Nephron progenitor cell (in vitro differentiated cells): ENCODE data around the gene AQP9.
"Not testable (repeated sequence)": the region's sequence is repeated elsewhere in the genome, so short reads cannot be mapped to it uniquely, and the experiment has no call there.

Experiments used
- DNase-seq: peaks from one replicate; pipeline ENCODE4 v3.0.0; 2021
- H3K27ac Mint-ChIP-seq: 2 replicates; pipeline ENCODE4 v1.8.0; 2021; ENCODE audit warnings: mild to moderate bottlenecking, moderate library complexity, mixed read lengths
- H3K27me3 Mint-ChIP-seq: 2 replicates; pipeline ENCODE4 v1.8.0; 2021; ENCODE audit warnings: mild to moderate bottlenecking, low read depth, mixed read lengths; ENCODE audit not compliant: poor library complexity
- H3K36me3 Mint-ChIP-seq: 2 replicates; pipeline ENCODE4 v1.8.0; 2021; ENCODE audit warnings: low read depth, mixed read lengths
- H3K4me1 Mint-ChIP-seq: 2 replicates; pipeline ENCODE4 v1.8.0; 2021; ENCODE audit warnings: mixed read lengths
- H3K4me3 Mint-ChIP-seq: 2 replicates; pipeline ENCODE4 v1.8.0; 2021; ENCODE audit warnings: mild to moderate bottlenecking, moderate library complexity, mixed read lengths
- H3K9me3 Mint-ChIP-seq: 2 replicates; pipeline ENCODE4 v1.8.0; 2021; ENCODE audit warnings: mild to moderate bottlenecking, moderate library complexity, mixed read lengths
- TF ChIP-seq, protein P1 (sequence below): fragments of 200-600 bp; sonication (generic); IDR thresholded peaks from 2 replicates; pipeline ENCODE4 v1.5.0; 2021; ENCODE audit warnings: antibody characterized with exemption

The AQP9 gene

GRCh38 chr15:58203537-58203936 is 65.4 kb downstream of the AQP9 start:
- H3K36me3 Mint-ChIP-seq = no peaks in the 10 kb centered on the region
- peaks cover 4% of the 10 kb centered on the region for H3K27me3 Mint-ChIP-seq
- no peaks in the 10 kb centered on the region for H3K9me3 Mint-ChIP-seq
- no peaks in the 10 kb centered on the region for H3K4me1 Mint-ChIP-seq
- TF ChIP-seq, protein P1, sequence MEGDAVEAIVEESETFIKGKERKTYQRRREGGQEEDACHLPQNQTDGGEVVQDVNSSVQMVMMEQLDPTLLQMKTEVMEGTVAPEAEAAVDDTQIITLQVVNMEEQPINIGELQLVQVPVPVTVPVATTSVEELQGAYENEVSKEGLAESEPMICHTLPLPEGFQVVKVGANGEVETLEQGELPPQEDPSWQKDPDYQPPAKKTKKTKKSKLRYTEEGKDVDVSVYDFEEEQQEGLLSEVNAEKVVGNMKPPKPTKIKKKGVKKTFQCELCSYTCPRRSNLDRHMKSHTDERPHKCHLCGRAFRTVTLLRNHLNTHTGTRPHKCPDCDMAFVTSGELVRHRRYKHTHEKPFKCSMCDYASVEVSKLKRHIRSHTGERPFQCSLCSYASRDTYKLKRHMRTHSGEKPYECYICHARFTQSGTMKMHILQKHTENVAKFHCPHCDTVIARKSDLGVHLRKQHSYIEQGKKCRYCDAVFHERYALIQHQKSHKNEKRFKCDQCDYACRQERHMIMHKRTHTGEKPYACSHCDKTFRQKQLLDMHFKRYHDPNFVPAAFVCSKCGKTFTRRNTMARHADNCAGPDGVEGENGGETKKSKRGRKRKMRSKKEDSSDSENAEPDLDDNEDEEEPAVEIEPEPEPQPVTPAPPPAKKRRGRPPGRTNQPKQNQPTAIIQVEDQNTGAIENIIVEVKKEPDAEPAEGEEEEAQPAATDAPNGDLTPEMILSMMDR = no peak
- no peak overlapping the region for H3K4me3 Mint-ChIP-seq
- no peak for DNase-seq
- H3K27ac Mint-ChIP-seq = no peak overlapping the region

- Mint-ChIP-seq H3K27ac (no peak overlapping the region), H3K9me3 (no peaks in the 10 kb centered on the region), H3K4me3 (no peak overlapping the region), H3K27me3 (peaks cover 4% of the 10 kb centered on the region), H3K36me3 (no peaks in the 10 kb centered on the region), H3K4me1 (no peaks in the 10 kb centered on the region)
- TF ChIP-seq, protein P1 = no peak
- DNase-seq = no peak
These were observed 68.0 kb downstream of the AQP9 start for GRCh38 chr15:58206151-58206550.

GRCh38 chr15:58208217-58208616 is 70.0 kb downstream of the AQP9 start:
- H3K4me3 Mint-ChIP-seq, H3K27me3 Mint-ChIP-seq, DNase-seq, H3K9me3 Mint-ChIP-seq, H3K4me1 Mint-ChIP-seq, H3K36me3 Mint-ChIP-seq, H3K27ac Mint-ChIP-seq: not testable (repeated sequence)

DNA sequence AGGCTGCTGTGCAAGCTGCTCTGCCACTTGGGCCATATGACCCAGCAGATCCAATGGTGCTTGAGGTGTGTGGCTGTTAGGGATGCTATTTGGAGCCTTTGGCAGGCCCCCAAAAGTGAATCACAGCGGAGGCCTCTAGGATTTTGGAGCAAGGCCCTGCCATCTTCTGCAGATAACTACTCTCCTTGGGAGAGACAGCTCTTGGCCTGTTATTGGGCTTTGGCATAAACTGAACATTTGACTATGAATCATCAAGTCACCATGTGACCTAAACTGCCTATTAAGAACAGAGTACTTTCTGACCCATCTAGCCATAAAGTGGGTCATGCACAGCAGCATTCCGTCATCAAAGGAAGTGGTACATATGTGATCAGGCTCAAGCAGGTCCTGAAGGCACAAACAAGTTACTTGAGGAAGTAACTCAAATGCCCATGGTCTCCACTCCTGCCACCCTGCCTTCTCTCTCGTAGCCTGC is 70.9 kb downstream of the AQP9 start:
- H3K27ac Mint-ChIP-seq, DNase-seq, H3K27me3 Mint-ChIP-seq, H3K36me3 Mint-ChIP-seq, H3K9me3 Mint-ChIP-seq, H3K4me1 Mint-ChIP-seq, H3K4me3 Mint-ChIP-seq: not testable (repeated sequence)

- not testable (repeated sequence) for H3K9me3 Mint-ChIP-seq, H3K36me3 Mint-ChIP-seq, H3K27me3 Mint-ChIP-seq, DNase-seq, H3K27ac Mint-ChIP-seq, H3K4me3 Mint-ChIP-seq
- H3K4me1 Mint-ChIP-seq = peaks cover 17% of the 10 kb centered on the region
These were observed 71.8 kb downstream of the AQP9 start for GRCh38 chr15:58210031-58210430.

DNA sequence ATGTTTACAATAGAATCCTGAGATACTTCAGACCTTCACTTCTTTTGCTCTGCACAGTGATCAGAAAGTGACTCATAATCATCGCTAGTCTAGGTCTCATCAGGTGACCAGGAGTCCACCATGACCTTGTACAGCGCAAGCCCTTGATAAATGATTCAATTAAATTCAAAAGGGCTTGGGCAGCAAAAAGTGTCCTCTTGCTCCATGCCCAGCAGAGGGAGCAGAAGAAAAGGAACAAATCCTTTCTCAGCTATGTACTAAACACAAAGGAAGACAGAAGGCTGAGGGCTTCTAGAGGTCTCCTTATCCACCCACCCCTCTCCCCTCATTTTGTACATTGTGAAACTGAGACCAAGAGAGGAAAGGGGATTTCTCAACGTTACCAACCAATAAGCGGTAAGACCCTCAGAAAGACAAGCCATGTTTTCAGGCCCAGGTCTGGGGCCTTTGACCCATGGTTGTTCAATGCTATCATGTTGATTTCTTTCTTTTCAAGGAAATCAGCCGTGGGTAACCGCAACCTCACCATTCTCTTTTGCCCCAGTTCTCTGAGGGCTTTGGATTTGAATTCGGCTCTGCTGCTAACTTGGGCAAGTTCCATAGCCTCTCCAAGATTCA is 74.8 kb downstream of the AQP9 start:
- TF ChIP-seq, protein P1 = peak; percentile 53
- Mint-ChIP-seq H3K36me3 (no peaks in the 10 kb centered on the region), H3K4me3 (no peak overlapping the region), H3K4me1 (peaks cover 19% of the 10 kb centered on the region), H3K27me3 (no peaks in the 10 kb centered on the region), H3K9me3 (peaks cover 5% of the 10 kb centered on the region), H3K27ac (no peak overlapping the region)
- no peak for DNase-seq

DNA sequence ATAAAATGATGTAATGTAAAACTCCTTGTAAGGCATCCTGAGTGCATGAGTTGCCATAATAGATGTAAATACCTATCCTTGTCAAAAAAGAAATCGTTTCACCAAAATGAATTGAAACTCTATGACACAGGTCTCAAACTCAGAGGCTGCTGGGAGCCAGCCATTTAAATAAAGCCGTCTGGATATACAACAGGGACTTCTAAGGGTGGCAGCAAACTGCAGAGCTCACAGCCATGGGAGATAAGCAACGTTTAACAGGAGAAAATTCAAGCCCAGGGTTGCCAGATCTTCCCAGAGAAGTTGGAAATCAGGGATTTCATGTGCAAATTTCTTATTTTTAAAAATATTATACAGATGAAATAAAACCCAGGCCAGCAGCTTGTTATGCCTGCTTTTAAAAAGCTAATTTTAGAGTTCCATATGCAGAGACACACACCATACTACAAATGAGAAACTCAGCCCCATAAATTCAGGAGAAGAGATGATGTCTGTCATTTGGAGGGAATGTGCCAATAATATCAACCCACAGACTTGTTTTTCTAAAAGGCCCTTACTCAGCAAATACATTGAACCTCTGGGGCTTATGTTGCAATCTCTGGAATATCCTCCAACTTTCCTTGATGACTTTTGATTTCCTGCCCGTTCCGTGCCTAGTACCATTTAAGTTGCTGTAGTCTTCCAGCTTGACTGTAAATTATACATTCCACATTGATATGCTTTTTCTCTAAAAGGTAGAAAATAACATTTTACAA is 75.6 kb downstream of the AQP9 start:
- Mint-ChIP-seq H3K27me3 (no peaks in the 10 kb centered on the region), H3K9me3 (peaks cover 11% of the 10 kb centered on the region)

More for the DNA sequence above, 75.6 kb downstream of the AQP9 start:
- H3K4me1 Mint-ChIP-seq = peaks cover 19% of the 10 kb centered on the region
- no peak overlapping the region for H3K27ac Mint-ChIP-seq
- TF ChIP-seq, protein P1 = no peak
- no peaks in the 10 kb centered on the region for H3K36me3 Mint-ChIP-seq
- DNase-seq = no peak
- H3K4me3 Mint-ChIP-seq = no peak overlapping the region
